Panc1 (cell line): ENCODE results near the gene TMPRSS3. TPM values are rescaled to one million over a fixed set of nuclear protein-coding genes. Genes with fewer than 3 reads are reported as not detected.

Experiments
- ATAC-seq: fragments of 200-7000 bp; cut with Tn5 transposase; 2 replicates; pipeline ENCODE4 v1.9.1; 2020; ENCODE audit warnings: mild to moderate bottlenecking, moderate library complexity
- BruUV-seq: library from RNA; stranded (reverse); fragments of 400-500 nt; replicated peaks from 2 replicates; lab custom pipeline; 2021; lab: Mats Ljungman, UMichigan
- CTCF ChIA-PET: fragments of 300-600 bp; sonication (Branson Sonifier 250); formaldehyde crosslinking; loops from one replicate; lab custom pipeline; 2022; ENCODE audit warnings: antibody characterized with exemption; lab: Charles Lee
- POLR2A ChIA-PET: fragments of 300-600 bp; sonication (Branson Sonifier 250); formaldehyde crosslinking; loops from one replicate; lab custom pipeline; 2022; ENCODE audit warnings: antibody characterized with exemption; lab: Charles Lee
- DNase-seq: peaks from one replicate; pipeline ENCODE4 v3.0.0-alpha.2; 2010; ENCODE audit warnings: low read depth, low spot score
- H3K27ac ChIP-seq: 2 replicates; pipeline ENCODE4 v1.5.1; 2011; ENCODE audit warnings: mild to moderate bottlenecking, low read length, inconsistent platforms
- H3K27me3 ChIP-seq: fragments of 200-500 bp; sonication (Bioruptor generic); 2 replicates; pipeline ENCODE4 v1.6.0; 2014; ENCODE audit warnings: low read length, inconsistent platforms; ENCODE audit not compliant: control insufficient read depth, insufficient read depth
- H3K36me3 ChIP-seq: fragments of 200-500 bp; sonication (Bioruptor generic); 2 replicates; pipeline ENCODE4 v1.5.1; 2014; ENCODE audit warnings: inconsistent platforms, mild to moderate bottlenecking, low read length, moderate library complexity; ENCODE audit not compliant: control insufficient read depth, insufficient read depth
- H3K4me1 ChIP-seq: 2 replicates; pipeline ENCODE4 v1.5.1; 2011; ENCODE audit warnings: inconsistent platforms, mild to moderate bottlenecking, low read length, moderate library complexity; ENCODE audit not compliant: control insufficient read depth, insufficient read depth
- H3K4me3 ChIP-seq, 2 experiments: 2 replicates each; pipeline ENCODE4 v1.5.1; 2011 to 2012; ENCODE audit warnings: low read depth in 2 of 2, low read length in 2 of 2, mild to moderate bottlenecking in 2 of 2, inconsistent platforms in 1 of 2, moderate library complexity in 1 of 2
- H3K9me3 ChIP-seq: fragments of 200-500 bp; sonication (Bioruptor generic); 2 replicates; pipeline ENCODE4 v1.5.1; 2014; ENCODE audit warnings: low read depth, mild to moderate bottlenecking, inconsistent platforms, low read length, moderate library complexity; ENCODE audit not compliant: control insufficient read depth, insufficient read depth
- CTCF ChIP-seq: fragments of 450-650 bp; IDR thresholded peaks from 2 replicates; pipeline ENCODE4 v1.5.1; 2017; ENCODE audit warnings: mild to moderate bottlenecking
- POLR2AphosphoS5 ChIP-seq: IDR thresholded peaks from 2 replicates; pipeline ENCODE4 v1.6.1; 2012; ENCODE audit warnings: mild to moderate bottlenecking, low read depth, low read length, moderate library complexity
- REST ChIP-seq, 2 experiments: IDR thresholded peaks; 2 replicates each; pipeline ENCODE4 v1.6.1; 2011 to 2012; ENCODE audit warnings: low read depth in 2 of 2, control low read depth in 1 of 2, low read length in 1 of 2, mild to moderate bottlenecking in 1 of 2, moderate library complexity in 1 of 2; ENCODE audit not compliant: insufficient read depth in 1 of 2
- SIN3A ChIP-seq: IDR thresholded peaks from 2 replicates; pipeline ENCODE4 v1.6.1; 2012; ENCODE audit warnings: low read depth, mild to moderate bottlenecking, low read length, moderate library complexity, borderline replicate concordance; ENCODE audit not compliant: insufficient read depth
- TCF7L2 ChIP-seq: IDR thresholded peaks from 2 replicates; pipeline ENCODE4 v1.6.1; 2011; ENCODE audit warnings: mild to moderate bottlenecking, low read depth, low read length, inconsistent platforms
- in situ Hi-C: cut with HindIII; loops from 2 replicates; pipeline ENCODE4 v1.10.0; 2016; ENCODE audit warnings: low sequenced_read_pairs, low pct_unique_long_range_greater_than_20kb
- intact Hi-C: fragments of 100-400 bp; cut with micrococcal nuclease; formaldehyde crosslinking; loops from one replicate; pipeline ENCODE4 v1.10.0; 2022; ENCODE audit not compliant: unreplicated experiment
- total RNA-seq: library from RNA; stranded (reverse); gene quantifications from one replicate; pipeline ENCODE4 v1.2.1, GENCODE V29; 2021; ENCODE audit not compliant: unreplicated experiment

The TMPRSS3 gene
- total RNA-seq, 1 experiment from 2014 or later, result not detected

- Histone ChIP-seq H3K4me3 (no peak overlapping the region), H3K27me3 (no peaks in the 10 kb centered on the region; the same call in 1 of the 2 replicates), H3K9me3 (no peaks in the 10 kb centered on the region), H3K4me1 (no peaks in the 10 kb centered on the region), H3K36me3 (no peaks in the 10 kb centered on the region), H3K27ac (no peak overlapping the region)
- BruUV-seq, result no TSS peak
- in situ Hi-C loops (no loop called here), intact Hi-C loops (no loop called here)
- CTCF ChIA-PET, result no interaction called here
- DNase-seq (no peak), ATAC-seq (no peak)
- POLR2A ChIA-PET, result no interaction called here
- TF ChIP-seq SIN3A, result no peak
- no peak for TF ChIP-seq TCF7L2
- no peak for TF ChIP-seq POLR2AphosphoS5
- no peak for TF ChIP-seq CTCF
- no peak for TF ChIP-seq REST (IDR thresholded peaks at IDR 0.05; ENCODE audit: insufficient read depth in 1 of 2, low read depth in 2 of 2, low read length in 1 of 2)
These were observed 4.6 kb downstream of the TMPRSS3 start for GRCh38 chr21:42391297-42391696.

GRCh38 chr21:42390696-42391095 is 5.2 kb downstream of the TMPRSS3 start:
- in situ Hi-C loops, result no loop called here
- intact Hi-C loops, result no loop called here
- ChIA-PET POLR2A (no interaction called here), CTCF (no interaction called here)
- no peak overlapping the region for H3K4me3 ChIP-seq
- H3K36me3 ChIP-seq, result no peaks in the 10 kb centered on the region
- H3K4me1 ChIP-seq, result no peaks in the 10 kb centered on the region
- BruUV-seq, result no TSS peak
- no peak overlapping the region for H3K27ac ChIP-seq
- no peak for TF ChIP-seq POLR2AphosphoS5
- no peaks in the 10 kb centered on the region for H3K9me3 ChIP-seq
- no peak for ATAC-seq
- no peak for DNase-seq
- no peaks in the 10 kb centered on the region for H3K27me3 ChIP-seq

GRCh38 chr21:42390193-42390592 is 5.7 kb downstream of the TMPRSS3 start:
- in situ Hi-C loops (no loop called here), intact Hi-C loops (no loop called here)
- no peaks in the 10 kb centered on the region for H3K36me3 ChIP-seq
- CTCF ChIA-PET, result no interaction called here
- no peak overlapping the region for H3K4me3 ChIP-seq
- no peak for ATAC-seq
- TF ChIP-seq SIN3A (no peak), TCF7L2 (no peak), REST (IDR thresholded peaks at IDR 0.05; ENCODE audit: insufficient read depth in 1 of 2, low read depth in 2 of 2, low read length in 1 of 2) (no peak), POLR2AphosphoS5 (no peak)
- H3K27ac ChIP-seq, result no peak overlapping the region
- H3K27me3 ChIP-seq, result no peaks in the 10 kb centered on the region
- no peak for DNase-seq
- POLR2A ChIA-PET, result no interaction called here
- no peaks in the 10 kb centered on the region for H3K4me1 ChIP-seq
- BruUV-seq, result no TSS peak
- no peaks in the 10 kb centered on the region for H3K9me3 ChIP-seq
